HG03469 (cell line): ENCODE measurements around the gene ADAD2.

ENCODE experiments used
- ATAC-seq: cut with Tn5 transposase; IDR thresholded peaks from one replicate; pipeline ENCODE4 v1.9.1; 2021; ENCODE audit warnings: mild to moderate bottlenecking, moderate library complexity, moderate number of reproducible peaks; ENCODE audit not compliant: unreplicated experiment

Gene ADAD2

DNA sequence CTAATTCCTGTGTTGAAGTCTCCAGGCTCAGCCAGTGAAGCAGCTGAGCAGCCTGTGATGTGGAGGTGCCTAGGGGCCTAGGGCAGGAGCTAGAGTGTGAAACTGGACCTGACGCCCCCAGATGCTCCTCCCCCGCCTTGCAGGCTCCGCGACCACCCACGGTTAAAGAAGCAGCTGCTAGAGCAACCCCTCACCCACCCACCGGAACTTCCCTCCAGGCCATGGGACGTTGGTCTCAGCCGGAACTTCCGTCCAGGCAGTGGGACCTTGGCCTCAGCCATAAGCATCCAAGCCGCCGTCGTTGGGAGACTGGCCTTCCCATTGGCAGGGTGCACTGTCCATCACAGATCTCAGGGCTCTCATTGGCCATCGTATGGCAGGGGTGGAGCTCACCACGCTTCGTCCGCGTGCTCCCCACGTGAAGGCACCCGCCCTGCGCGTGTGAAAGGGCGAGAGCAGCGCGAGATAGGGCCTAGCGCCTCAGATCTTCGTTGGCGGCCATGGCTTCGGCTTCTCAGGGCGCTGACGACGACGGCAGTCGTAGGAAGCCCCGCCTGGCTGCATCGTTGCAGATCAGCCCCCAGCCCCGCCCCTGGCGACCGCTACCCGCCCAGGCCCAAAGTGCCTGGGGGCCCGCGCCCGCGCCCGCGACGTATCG is at the start of gene ADAD2:
Gene ADAD2, plus strand, starts transcription at position 427 of the 658 bp plus-strand sequence. Its CDS starts 74 bp downstream, at position 501.
- ATAC-seq: no peak

DNA sequence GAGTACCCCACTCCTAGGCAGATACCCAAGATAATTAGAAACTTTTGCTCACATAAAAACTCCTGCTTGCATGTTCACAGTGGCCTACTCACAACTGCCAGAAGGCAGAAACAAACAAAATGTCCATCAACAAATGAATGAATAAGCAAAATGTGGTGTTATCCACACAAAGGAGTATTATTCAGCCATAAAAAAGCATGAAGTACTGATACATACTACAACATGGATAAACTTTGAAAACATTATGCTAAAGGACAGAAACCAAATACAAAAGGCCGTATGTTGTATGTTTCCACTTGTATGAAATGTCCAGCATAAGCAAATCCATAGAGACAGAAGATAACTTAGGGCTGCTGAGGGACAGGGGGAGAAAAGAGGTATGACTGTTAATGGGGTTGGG is 47.9 kb upstream of the ADAD2 start:
- no peak for ATAC-seq

- no peak for ATAC-seq
Measured at GRCh38 chr16:84143784-84144199, 47.2 kb upstream of the ADAD2 start.

GRCh38 chr16:84144209-84144858 is 46.6 kb upstream of the ADAD2 start:
- no peak for ATAC-seq

- ATAC-seq: peak; percentile 68
Measured at GRCh38 chr16:84144859-84145639, 45.9 kb upstream of the ADAD2 start, which contains the start of the genes DNAAF1 and HSDL1. TSS of gene DNAAF1 (plus strand) at chr16:84145308. CDS start at chr16:84145441, 133 bp downstream. TSS of gene HSDL1 (minus strand) at chr16:84145177. CDS start at chr16:84131321, 13,856 bp downstream.

DNA sequence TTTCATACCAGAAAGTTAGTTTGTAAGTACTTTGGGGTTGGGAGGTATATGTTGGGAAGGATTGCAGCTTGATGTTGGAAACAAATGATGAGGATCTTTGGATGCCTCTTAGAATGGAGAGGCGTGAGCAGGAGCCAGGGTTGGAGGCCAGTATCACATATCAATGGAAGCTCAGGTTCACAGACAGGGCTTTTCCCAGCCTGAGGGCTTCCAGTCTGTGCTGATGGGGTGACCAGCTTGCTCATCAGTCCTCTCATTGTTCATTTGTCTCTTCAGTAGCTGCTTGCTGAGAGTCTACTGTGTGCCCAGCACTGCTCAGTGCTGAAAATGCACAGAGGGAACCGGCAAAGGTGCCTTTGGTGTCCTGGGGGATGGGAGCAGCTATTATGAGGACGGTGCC is 40.0 kb upstream of the ADAD2 start:
- ATAC-seq: no peak

DNA sequence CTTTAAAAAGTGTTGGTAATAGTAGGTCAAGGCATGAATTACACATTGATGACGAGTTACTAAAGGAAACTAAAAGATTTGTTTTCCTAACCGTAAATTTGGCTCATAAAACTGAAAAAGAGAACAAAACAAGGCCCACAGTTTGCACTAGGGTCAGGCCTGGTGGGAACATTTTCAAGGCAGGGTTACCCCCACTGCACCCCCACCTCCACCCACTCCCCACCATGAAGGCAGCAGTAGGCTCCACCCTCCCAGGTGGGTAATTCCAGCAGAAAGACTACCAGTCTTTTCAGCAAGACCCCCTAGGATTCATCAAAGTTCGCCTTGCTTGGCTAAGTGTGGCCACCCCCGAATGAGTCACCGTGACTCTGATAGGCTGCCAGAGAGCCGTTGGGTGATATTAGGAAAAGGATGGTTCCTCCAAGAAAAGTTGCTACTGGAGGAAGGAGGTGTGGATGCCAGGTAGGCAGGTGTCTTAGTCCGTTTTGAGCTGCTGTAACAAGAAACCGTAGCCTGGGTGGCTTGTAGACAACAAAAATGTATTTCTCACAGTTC is 37.2 kb upstream of the ADAD2 start:
- no peak for ATAC-seq

- ATAC-seq: no peak
Measured at GRCh38 chr16:84155226-84155625, 35.7 kb upstream of the ADAD2 start.

DNA sequence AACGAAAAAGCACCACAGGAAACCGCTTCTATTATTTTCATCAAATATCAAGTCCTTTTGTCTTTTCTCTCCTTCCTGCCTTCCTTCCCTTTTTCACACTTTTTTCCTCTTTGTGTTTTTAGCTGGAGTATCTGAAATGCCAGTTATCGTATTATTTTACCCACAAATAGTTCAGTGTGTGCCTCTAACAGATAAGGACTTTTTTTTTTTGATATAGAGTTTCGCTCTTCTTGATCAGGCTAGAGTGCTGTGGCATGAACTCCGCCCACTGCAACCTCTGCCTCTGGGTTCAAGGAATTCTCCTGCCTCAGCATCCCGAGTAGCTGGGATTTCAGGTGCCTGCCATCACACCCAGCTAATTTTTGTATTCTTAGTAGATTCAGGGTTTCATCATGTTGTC is 35.2 kb upstream of the ADAD2 start:
- ATAC-seq: no peak

DNA sequence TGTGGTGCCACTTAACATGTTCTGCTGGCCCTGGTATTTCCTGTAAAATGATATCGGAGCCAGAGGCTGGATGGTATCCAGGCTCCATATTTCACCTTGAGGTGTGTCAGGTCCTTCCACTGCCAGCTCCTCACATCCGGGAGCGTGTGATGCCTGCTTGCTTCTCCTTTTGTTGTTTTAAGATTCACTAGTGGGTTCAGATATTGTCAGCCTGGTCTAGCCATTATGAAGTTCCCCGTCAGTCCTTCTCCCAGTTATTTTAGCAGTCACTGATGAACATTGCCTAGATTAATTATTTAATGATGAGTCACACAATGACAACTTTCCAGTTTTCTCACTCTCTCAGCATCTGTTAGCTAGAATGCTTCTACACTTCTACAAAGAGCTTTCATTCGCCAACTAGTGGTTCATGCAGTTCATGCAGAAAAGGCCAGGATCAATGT is 34.6 kb upstream of the ADAD2 start:
- no peak for ATAC-seq

- ATAC-seq: no peak
Measured at GRCh38 chr16:84159007-84159406, 31.9 kb upstream of the ADAD2 start.

DNA sequence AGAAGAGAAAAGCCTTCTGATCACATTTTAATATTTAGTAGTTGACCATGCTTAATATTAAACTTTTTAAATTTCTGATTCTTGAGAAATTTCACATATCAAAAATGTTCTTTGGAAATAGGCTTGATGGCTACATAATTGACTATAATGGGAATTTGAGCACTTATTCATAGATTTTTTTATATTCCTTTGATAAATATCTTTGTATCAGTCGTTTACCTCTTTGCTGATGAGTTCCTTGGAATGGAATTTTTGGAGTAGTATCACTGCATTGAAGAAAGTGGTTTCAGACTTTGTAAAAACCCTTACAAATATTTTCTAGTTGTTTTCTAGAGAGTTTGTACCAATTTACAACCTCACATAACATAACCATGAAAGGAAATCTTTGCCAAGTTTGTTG is 31.2 kb upstream of the ADAD2 start:
- no peak for ATAC-seq

DNA sequence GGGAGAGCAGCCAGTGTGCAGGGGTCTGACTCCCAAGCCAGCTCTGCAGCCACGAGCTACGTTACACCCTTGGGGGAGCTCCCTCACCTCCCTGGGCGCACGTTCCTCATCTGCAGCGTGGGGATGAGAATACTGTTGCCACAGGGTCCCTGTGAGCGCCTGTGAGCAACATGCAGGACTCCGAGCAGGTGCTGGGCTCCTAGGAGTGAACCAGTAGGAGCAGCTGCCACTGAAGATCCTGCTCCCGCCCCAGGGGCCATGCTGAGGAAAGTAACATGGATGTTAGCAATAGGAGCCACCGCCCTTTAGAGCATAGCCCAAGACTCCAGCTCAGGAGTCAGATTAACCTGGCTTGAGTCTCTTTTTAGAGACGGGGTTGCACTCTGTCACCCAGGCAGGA is 29.9 kb upstream of the ADAD2 start:
- no peak for ATAC-seq

- ATAC-seq: no peak
Measured at GRCh38 chr16:84161801-84162200, 29.2 kb upstream of the ADAD2 start.

GRCh38 chr16:84165746-84166145 is 25.2 kb upstream of the ADAD2 start:
- ATAC-seq: no peak

DNA sequence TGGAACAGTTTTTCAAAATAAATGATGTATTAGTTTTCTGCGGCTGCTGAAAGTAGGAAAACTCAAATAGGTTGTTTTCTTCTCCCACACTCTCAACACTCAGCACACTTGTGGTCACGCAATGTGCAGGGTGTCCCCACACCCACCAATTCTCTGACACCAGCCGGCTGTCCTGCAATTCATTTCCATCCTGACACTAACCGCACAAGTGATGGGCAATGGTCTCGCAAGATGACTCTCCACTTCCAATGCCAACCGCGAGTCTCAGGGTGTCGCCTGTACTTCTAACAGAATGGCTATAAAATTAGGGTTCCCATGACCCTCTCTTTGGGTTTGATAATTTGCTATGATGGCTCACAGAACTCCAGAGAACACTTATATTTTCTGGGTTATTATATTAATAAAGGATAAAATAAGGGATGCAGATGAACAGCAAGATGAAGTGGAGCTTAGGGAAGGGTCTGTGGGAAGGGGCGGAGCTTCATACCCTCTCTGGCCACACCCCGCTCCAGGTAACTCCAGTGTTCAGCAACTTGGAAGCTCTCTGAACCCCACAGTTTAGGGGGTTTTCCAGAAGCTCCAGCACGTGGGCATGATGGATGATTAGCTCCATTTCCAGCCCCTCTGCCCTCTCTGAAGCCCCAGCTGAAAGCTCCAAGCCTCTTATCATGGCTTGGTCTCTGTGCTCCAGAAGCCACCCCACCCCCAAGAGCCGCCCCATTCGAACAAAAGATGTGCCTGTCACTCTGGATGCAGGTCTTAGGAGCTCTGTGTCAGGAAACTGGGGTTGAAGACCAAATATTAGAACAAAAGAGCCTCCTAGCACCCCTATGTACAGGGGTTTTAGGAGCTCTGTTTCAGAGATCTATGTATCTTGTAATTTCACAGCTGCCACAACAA is 23.9 kb upstream of the ADAD2 start:
- no peak for ATAC-seq

DNA sequence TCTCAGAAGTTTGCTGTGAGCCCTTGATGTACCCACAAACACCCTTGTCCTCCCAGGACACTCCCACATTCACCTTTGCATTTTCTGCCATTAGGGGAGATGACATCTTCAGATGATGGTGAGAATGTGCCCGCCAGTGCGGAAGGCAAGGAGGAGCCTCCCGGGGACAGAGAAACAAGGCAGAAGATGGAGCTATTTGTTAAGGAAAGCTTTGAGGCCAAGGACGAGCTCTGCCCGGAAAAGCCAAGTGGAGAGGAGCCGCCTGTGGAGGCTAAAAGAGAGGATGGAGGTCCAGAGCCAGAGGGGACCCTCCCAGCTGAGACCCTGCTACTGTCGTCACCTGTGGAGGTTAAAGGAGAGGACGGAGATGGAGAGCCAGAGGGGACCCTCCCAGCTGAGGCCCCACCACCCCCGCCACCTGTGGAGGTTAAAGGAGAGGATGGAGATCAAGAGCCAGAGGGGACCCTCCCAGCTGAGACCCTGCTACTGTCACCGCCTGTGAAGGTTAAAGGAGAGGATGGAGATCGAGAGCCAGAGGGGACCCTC is 21.1 kb upstream of the ADAD2 start:
- no peak for ATAC-seq

DNA sequence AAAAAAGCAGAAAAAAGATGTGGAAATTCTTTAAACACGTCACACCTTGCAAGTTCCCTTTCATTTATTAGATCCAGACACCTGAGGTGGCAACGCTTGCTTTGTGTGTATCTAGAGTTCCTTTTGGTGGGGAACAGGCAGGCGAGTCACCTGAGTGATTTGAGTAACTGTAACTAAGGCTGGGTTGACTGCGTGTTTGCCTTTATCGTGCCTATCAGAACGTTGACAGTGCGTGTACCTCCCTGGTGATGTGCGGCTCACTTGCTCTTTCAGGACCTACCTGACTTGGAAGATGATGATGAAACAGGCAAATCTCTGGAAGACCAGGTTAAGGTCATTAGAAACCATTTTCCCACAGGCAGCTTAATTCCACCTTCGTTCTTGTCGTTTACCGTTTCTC is 16.6 kb upstream of the ADAD2 start:
- no peak for ATAC-seq

DNA sequence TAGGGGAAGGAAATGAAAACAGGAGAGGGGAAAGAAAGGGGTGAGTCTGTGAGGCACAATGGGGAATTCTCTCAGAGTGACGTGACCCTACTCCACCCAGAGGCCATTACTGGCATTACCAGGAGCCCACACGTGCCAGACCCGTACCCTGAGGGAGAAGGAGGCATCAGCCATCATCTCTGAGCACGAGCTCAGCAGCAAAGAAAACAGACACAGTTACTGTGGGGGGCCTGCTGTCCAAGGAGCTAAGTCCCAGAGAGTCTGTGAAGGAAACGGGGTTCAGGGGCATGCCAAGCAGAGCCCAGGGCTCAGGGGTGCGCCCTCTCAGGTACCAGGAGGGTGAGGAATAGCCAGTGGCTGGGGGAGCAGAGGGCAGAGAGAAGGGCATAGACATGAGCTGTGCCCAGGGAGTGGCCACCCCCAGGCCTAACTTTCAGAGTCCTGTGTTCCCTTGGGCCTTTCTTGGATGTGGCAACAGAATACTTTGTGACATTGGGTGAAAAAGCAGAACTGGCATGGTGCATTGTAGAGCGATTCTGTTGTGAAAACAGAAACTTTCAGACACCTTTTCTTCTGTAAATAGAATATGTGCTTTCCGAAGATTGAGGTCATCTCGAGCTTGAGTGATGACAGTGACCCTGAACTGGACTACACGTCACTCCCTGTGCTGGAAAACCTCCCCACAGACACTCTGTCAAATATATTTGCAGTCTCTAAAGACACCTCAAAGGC is 15.4 kb upstream of the ADAD2 start:
- ATAC-seq: no peak
